SK-N-SH (cell line): ENCODE measurements around the gene FAM117B. TPM values are rescaled to one million over a fixed set of nuclear protein-coding genes. Genes with fewer than 3 reads are reported as not detected.

Experiments
- CTCF ChIA-PET: fragments of 300-600, 350-600 bp; formaldehyde crosslinking; extraction: SDS; loops from one replicate; lab custom pipeline; 2021; lab: Yijun Ruan, JAX
- POLR2A ChIA-PET: fragments of 350-600 bp; sonication (Branson Sonifier 250); formaldehyde crosslinking; extraction: SDS; loops from one replicate; lab custom pipeline; 2020; ENCODE audit warnings: antibody characterized with exemption, inconsistent platforms; lab: Yijun Ruan, JAX
- DNase-seq: peaks from one replicate; pipeline ENCODE4 v3.0.0; 2012
- H2AFZ ChIP-seq: fragments of 200-600 bp; sonication (generic); 2 replicates; pipeline ENCODE4 v1.8.1; 2016; ENCODE audit warnings: antibody characterized with exemption, mild to moderate bottlenecking, low read depth
- H3F3A ChIP-seq: fragments of 200-600 bp; sonication (generic); replicated peaks from 2 replicates; pipeline ENCODE3; 2016; ENCODE audit warnings: antibody characterized with exemption, mild to moderate bottlenecking; ENCODE audit not compliant: insufficient read depth
- H3K27ac ChIP-seq, 2 experiments: fragments of 200-500 bp in 1 of 2; fragments of 200-600 bp in 1 of 2; sonication (Bioruptor generic) in 1 of 2; sonication (generic), shearing (Covaris generic) in 1 of 2; 2 replicates each; pipeline versions ENCODE4 v1.5.1 to v1.6.1; 2014 to 2016; ENCODE audit warnings: low read depth in 2 of 2, inconsistent platforms in 1 of 2, low read length in 1 of 2, mild to moderate bottlenecking in 1 of 2, mixed read lengths in 1 of 2
- H3K27me3 ChIP-seq: fragments of 200-600 bp; sonication (generic), shearing (Covaris generic); 2 replicates; pipeline ENCODE4 v1.6.1; 2016; ENCODE audit warnings: mixed run types; ENCODE audit not compliant: insufficient read depth
- H3K36me3 ChIP-seq, 2 experiments: fragments of 200-500 bp in 1 of 2; fragments of 200-600 bp in 1 of 2; sonication (Bioruptor generic) in 1 of 2; sonication (generic) in 1 of 2; replicated peaks in 1 of 2; 2 replicates each; pipeline versions ENCODE3 to v1.5.1; 2014 to 2016; ENCODE audit warnings: low read length in 1 of 2, mild to moderate bottlenecking in 1 of 2; ENCODE audit not compliant: insufficient read depth in 2 of 2, control insufficient read depth in 1 of 2
- H3K4me1 ChIP-seq, 2 experiments: fragments of 200-500 bp in 1 of 2; fragments of 200-600 bp in 1 of 2; sonication (Bioruptor generic) in 1 of 2; sonication (generic), shearing (Covaris generic) in 1 of 2; 2 replicates each; pipeline versions ENCODE4 v1.5.1 to v1.6.1; 2014 to 2016; ENCODE audit warnings: low read depth in 1 of 2, low read length in 1 of 2, mixed run types in 1 of 2; ENCODE audit not compliant: insufficient read depth in 2 of 2, control insufficient read depth in 1 of 2
- H3K4me2 ChIP-seq: fragments of 200-600 bp; sonication (generic), shearing (Covaris generic); 2 replicates; pipeline ENCODE4 v1.6.1; 2017; ENCODE audit warnings: mixed run types
- H3K4me3 ChIP-seq, 2 experiments: fragments of 200-500 bp in 1 of 2; fragments of 200-600 bp in 1 of 2; sonication (Bioruptor generic) in 1 of 2; sonication (generic), shearing (Covaris generic) in 1 of 2; 2 replicates each; pipeline versions ENCODE4 v1.5.1 to v1.8.1; 2014 to 2016; ENCODE audit warnings: low read depth in 2 of 2, inconsistent platforms in 1 of 2, low read length in 1 of 2, mild to moderate bottlenecking in 1 of 2, mixed read lengths in 1 of 2, moderate library complexity in 1 of 2
- H3K79me2 ChIP-seq: fragments of 200-600 bp; sonication (generic); 2 replicates; pipeline ENCODE4 v1.8.1; 2017; ENCODE audit warnings: mild to moderate bottlenecking; ENCODE audit not compliant: insufficient read depth
- H3K9ac ChIP-seq: fragments of 200-600 bp; sonication (generic); 2 replicates; pipeline ENCODE4 v1.6.1; 2017; ENCODE audit warnings: mixed run types
- H3K9me2 ChIP-seq: fragments of 200-600 bp; sonication (generic); 2 replicates; pipeline ENCODE4 v1.6.1; 2017; ENCODE audit warnings: mixed run types
- H3K9me3 ChIP-seq: fragments of 200-600 bp; sonication (generic); 2 replicates; pipeline ENCODE4 v1.6.1; 2017; ENCODE audit warnings: mixed run types, mild to moderate bottlenecking, moderate library complexity
- H4K20me1 ChIP-seq: fragments of 200-600 bp; sonication (generic); 2 replicates; pipeline ENCODE4 v1.6.1; 2017; ENCODE audit warnings: mild to moderate bottlenecking, mixed run types; ENCODE audit not compliant: insufficient read depth
- CHD2 ChIP-seq: fragments of 150-350 bp; IDR thresholded peaks from 2 replicates; pipeline ENCODE4 v1.6.1; 2018; ENCODE audit warnings: low read length; ENCODE audit not compliant: partially characterized antibody
- EP300 ChIP-seq, 2 experiments: IDR thresholded peaks; 2 replicates each; pipeline versions ENCODE4 v1.4.0 to v1.6.1; 2012; ENCODE audit warnings: borderline replicate concordance in 1 of 2, low read depth in 1 of 2, low read length in 1 of 2
- EZH2phosphoT487 ChIP-seq: fragments of 200-600 bp; sonication (generic); IDR thresholded peaks from 2 replicates; pipeline ENCODE4 v1.6.1; 2017; ENCODE audit warnings: low read depth, mixed run types, mild to moderate bottlenecking, antibody characterized with exemption, moderate library complexity, borderline replicate concordance
- FOXM1 ChIP-seq: IDR thresholded peaks from 2 replicates; pipeline ENCODE4 v1.4.0; 2012; ENCODE audit warnings: low read depth, mild to moderate bottlenecking
- GABPA ChIP-seq: IDR thresholded peaks from 2 replicates; pipeline ENCODE4 v1.4.0; 2012; ENCODE audit warnings: low read depth, mild to moderate bottlenecking
- JUND ChIP-seq: IDR thresholded peaks from 2 replicates; pipeline ENCODE4 v1.4.0; 2012
- MXI1 ChIP-seq: IDR thresholded peaks from 2 replicates; pipeline ENCODE4 v1.6.1; 2012; ENCODE audit warnings: mild to moderate bottlenecking, low read depth, low read length, improper control_type of control experiment
- NFIC ChIP-seq: IDR thresholded peaks from 2 replicates; pipeline ENCODE4 v1.4.0; 2012; ENCODE audit warnings: borderline replicate concordance
- POLR2AphosphoS5 ChIP-seq: IDR thresholded peaks from 2 replicates; pipeline ENCODE4 v1.6.1; 2012; ENCODE audit warnings: low read depth, low read length
- RCOR1 ChIP-seq: fragments of 150-350 bp; IDR thresholded peaks from 2 replicates; pipeline ENCODE4 v1.6.1; 2017; ENCODE audit warnings: antibody characterized with exemption, low read length
- SMC3 ChIP-seq: IDR thresholded peaks from 2 replicates; pipeline ENCODE4 v1.6.1; 2012; ENCODE audit warnings: low read depth, low read length, improper control_type of control experiment
- TAF1 ChIP-seq: IDR thresholded peaks from 2 replicates; pipeline ENCODE4 v1.6.1; 2012; ENCODE audit warnings: low read depth, mild to moderate bottlenecking, low read length, moderate library complexity, borderline replicate concordance
- TCF12 ChIP-seq: IDR thresholded peaks from 2 replicates; pipeline ENCODE4 v1.4.0; 2012
- WGBS: methylation state at CpG from one replicate; pipeline ENCODE4 v1.1.6; 2017; ENCODE audit warnings: low lambda C conversion rate; 5-methylcytosine and 5-hydroxymethylcytosine counted together
- polyA plus RNA-seq, 3 experiments: library from polyadenylated mRNA; depleted of rRNA; stranded (reverse); fragments of >200 nt; gene quantifications; 2 replicates each; pipeline ENCODE4 v1.2.3, GENCODE V29; 2012
- TF ChIP-seq, protein P1 (sequence below): IDR thresholded peaks from 2 replicates; pipeline ENCODE4 v1.6.1; 2012; ENCODE audit warnings: mild to moderate bottlenecking, low read depth, low read length, moderate library complexity
- TF ChIP-seq, protein P2 (sequence below): fragments of 150-350 bp; IDR thresholded peaks from 2 replicates; pipeline ENCODE4 v1.6.1; 2016; ENCODE audit warnings: mild to moderate bottlenecking, low read depth, low read length
- TF ChIP-seq, protein P3 (sequence below): IDR thresholded peaks from 2 replicates; pipeline ENCODE4 v1.4.0; 2012; ENCODE audit warnings: low read depth, borderline replicate concordance
- TF ChIP-seq, protein P4 (sequence below): fragments of 200-600 bp; sonication (generic); IDR thresholded peaks from 2 replicates; pipeline ENCODE4 v1.6.1; 2017; ENCODE audit warnings: antibody characterized with exemption, mild to moderate bottlenecking, moderate library complexity

Gene FAM117B
- polyA plus RNA-seq, 1 of the 3 experiments (the other 2 are of a cell fraction), result 0.90 TPM

DNA sequence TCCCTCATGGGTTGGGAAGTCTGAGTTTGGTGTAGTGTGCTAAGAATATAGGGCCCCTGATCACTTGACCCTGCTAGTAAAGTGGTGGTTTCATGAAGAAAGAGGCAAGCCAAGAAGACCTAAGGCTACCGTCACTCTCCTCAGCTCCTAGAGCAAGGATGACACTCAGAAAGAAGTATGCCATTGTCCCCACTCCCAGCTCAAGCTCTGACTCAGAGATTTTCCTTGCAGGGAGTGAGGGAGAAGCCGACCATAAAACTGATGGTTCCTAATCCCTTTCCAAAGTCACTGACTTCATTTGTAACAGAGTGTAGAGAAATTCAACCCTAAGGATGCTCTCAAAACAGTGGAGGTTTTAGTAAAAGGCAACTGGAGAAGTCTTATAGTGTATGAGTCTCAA lies 155.9 kb downstream of the FAM117B start:
- Histone ChIP-seq H2AFZ (no peak overlapping the region), H3K79me2 (no peaks in the 10 kb centered on the region), H3K4me1 (no peaks in the 10 kb centered on the region), H3K36me3 (peaks cover 0 to 20% of the 10 kb centered on the region in 2 experiments), H3K27me3 (no peaks in the 10 kb centered on the region), H4K20me1 (no peaks in the 10 kb centered on the region), H3K4me2 (no peak overlapping the region), H3K27ac (no peak overlapping the region), H3F3A (peaks cover 6% of the 10 kb centered on the region), H3K9ac (no peak overlapping the region), H3K9me2 (no peaks in the 10 kb centered on the region), H3K9me3 (no peaks in the 10 kb centered on the region), H3K4me3 (no peak overlapping the region)
- TF ChIP-seq NFIC, result no peak
- no peak for TF ChIP-seq JUND
- no peak for TF ChIP-seq POLR2AphosphoS5
- no peak for TF ChIP-seq EZH2phosphoT487
- no peak for TF ChIP-seq SMC3
- no peak for TF ChIP-seq CHD2
- TF ChIP-seq EP300 (IDR thresholded peaks at IDR 0.05; ENCODE audit: borderline replicate concordance in 1 of 2, low read depth in 1 of 2, low read length in 1 of 2), result no peak
- no peak for TF ChIP-seq TCF12
- TF ChIP-seq TAF1, result no peak
- no peak for TF ChIP-seq FOXM1
- TF ChIP-seq, protein P1, sequence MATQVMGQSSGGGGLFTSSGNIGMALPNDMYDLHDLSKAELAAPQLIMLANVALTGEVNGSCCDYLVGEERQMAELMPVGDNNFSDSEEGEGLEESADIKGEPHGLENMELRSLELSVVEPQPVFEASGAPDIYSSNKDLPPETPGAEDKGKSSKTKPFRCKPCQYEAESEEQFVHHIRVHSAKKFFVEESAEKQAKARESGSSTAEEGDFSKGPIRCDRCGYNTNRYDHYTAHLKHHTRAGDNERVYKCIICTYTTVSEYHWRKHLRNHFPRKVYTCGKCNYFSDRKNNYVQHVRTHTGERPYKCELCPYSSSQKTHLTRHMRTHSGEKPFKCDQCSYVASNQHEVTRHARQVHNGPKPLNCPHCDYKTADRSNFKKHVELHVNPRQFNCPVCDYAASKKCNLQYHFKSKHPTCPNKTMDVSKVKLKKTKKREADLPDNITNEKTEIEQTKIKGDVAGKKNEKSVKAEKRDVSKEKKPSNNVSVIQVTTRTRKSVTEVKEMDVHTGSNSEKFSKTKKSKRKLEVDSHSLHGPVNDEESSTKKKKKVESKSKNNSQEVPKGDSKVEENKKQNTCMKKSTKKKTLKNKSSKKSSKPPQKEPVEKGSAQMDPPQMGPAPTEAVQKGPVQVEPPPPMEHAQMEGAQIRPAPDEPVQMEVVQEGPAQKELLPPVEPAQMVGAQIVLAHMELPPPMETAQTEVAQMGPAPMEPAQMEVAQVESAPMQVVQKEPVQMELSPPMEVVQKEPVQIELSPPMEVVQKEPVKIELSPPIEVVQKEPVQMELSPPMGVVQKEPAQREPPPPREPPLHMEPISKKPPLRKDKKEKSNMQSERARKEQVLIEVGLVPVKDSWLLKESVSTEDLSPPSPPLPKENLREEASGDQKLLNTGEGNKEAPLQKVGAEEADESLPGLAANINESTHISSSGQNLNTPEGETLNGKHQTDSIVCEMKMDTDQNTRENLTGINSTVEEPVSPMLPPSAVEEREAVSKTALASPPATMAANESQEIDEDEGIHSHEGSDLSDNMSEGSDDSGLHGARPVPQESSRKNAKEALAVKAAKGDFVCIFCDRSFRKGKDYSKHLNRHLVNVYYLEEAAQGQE, result no peak
- no peak for TF ChIP-seq MXI1
- no peak for TF ChIP-seq GABPA
- TF ChIP-seq, protein P2, sequence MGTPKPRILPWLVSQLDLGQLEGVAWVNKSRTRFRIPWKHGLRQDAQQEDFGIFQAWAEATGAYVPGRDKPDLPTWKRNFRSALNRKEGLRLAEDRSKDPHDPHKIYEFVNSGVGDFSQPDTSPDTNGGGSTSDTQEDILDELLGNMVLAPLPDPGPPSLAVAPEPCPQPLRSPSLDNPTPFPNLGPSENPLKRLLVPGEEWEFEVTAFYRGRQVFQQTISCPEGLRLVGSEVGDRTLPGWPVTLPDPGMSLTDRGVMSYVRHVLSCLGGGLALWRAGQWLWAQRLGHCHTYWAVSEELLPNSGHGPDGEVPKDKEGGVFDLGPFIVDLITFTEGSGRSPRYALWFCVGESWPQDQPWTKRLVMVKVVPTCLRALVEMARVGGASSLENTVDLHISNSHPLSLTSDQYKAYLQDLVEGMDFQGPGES, result no peak
- no peak for TF ChIP-seq RCOR1
- TF ChIP-seq, protein P3, sequence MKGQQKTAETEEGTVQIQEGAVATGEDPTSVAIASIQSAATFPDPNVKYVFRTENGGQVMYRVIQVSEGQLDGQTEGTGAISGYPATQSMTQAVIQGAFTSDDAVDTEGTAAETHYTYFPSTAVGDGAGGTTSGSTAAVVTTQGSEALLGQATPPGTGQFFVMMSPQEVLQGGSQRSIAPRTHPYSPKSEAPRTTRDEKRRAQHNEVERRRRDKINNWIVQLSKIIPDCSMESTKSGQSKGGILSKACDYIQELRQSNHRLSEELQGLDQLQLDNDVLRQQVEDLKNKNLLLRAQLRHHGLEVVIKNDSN, result no peak
- TF ChIP-seq, protein P4, sequence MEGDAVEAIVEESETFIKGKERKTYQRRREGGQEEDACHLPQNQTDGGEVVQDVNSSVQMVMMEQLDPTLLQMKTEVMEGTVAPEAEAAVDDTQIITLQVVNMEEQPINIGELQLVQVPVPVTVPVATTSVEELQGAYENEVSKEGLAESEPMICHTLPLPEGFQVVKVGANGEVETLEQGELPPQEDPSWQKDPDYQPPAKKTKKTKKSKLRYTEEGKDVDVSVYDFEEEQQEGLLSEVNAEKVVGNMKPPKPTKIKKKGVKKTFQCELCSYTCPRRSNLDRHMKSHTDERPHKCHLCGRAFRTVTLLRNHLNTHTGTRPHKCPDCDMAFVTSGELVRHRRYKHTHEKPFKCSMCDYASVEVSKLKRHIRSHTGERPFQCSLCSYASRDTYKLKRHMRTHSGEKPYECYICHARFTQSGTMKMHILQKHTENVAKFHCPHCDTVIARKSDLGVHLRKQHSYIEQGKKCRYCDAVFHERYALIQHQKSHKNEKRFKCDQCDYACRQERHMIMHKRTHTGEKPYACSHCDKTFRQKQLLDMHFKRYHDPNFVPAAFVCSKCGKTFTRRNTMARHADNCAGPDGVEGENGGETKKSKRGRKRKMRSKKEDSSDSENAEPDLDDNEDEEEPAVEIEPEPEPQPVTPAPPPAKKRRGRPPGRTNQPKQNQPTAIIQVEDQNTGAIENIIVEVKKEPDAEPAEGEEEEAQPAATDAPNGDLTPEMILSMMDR, result no peak
- ChIA-PET CTCF (no interaction called here), POLR2A (no interaction called here)
- WGBS, result 96% methylated on average over 2 of the region's 2 CpGs
- no peak for DNase-seq
